GM19240 (cell line): Measurements from ENCODE around the gene ARMC9.
"Not testable (repeated sequence)": the region's sequence is repeated elsewhere in the genome, so short reads cannot be mapped to it uniquely, and the experiment has no call there.

Source experiments
- DNase-seq: peaks from one replicate; pipeline ENCODE4 v3.0.0; 2011; ENCODE audit warnings: low spot score; ENCODE audit not compliant: insufficient read length

The ARMC9 gene

DNA sequence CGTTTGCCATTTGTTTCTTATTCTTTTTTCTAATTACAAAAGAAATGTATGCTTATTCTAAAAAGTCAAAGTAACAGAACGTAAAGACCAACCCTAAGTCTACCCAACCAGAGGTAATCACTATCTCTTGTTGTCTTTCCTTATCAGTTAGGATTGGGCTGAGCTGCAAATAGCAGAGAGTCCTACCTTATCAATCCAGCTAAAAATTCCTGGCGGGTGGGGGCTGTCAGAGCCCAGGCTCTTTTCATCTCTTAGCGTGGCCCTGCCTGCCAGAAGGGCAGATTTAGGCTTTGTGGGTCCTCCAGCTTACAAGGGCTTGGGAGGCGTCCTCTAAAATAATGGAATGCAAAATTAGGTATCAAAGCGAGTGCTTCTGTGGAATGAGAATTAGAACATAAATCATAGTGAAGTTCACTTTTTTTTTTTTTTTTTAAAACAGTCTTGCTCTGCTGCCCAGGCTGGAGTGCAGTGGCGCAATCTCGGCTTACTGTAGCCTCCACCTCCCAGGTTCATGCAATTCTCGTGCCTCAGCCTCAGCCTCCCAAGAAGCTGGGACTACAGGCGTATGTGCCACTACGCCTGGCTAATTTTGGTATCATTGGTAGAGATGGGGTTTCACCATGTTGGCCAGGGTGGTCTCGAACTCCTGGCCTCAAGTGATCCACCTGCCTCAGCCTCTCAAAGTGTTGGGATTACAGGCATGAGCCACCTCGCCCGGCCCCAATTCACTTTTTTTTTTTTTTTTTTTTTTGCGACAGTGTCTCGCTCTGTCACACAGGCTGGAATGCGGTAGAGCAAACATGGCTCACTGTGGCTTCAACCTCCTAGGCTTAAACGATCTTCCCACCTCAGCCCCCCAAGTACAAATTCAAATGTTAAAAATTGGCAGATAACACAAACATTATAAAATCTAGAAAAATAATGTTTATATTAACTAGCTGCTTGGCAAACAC, 139.7 kb downstream of the ARMC9 start:
- no peak for DNase-seq

DNA sequence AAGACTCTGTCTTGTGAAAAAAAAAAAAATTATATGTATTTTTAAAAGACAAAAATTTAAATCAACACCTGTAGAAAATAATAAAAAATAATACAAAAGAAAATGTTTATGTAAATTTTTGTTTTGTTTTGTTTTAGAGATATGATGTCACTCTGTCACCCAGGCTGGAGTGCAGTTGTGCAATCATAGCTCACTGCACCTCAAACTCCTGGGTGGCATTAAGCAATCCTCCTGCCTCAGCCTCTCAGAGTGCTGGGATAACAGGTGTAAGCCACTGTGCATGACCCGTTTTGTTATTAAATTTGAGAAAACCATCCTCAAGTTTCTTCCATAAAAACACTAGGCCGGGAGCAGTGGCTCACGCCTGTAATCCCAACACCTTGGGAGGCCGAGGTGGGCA, 140.9 kb downstream of the ARMC9 start:
- no peak for DNase-seq

DNA sequence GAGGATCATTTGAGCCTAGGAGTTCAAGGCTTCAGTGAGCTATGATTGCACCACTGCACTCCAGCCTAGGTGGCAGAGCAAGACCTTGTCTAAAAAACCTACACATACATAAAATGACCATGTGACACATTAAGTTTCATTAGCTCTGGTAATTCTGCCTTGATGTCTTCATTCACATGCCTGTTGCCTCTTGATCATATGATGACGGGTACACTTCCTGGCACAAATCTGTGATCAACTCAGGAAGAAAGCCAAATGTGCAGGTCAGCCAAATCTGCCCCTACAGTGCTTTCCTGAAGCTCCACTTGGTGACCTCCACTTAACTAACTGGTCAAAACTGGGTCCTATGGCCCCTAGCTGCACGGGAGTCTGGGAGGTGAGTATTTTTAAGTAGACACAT, 142.7 kb downstream of the ARMC9 start:
- no peak for DNase-seq

- no peak for DNase-seq
These were observed 143.8 kb downstream of the ARMC9 start for GRCh38 chr2:231342061-231342711.

- no peak for DNase-seq
These were observed 144.7 kb downstream of the ARMC9 start for GRCh38 chr2:231343006-231343710.

GRCh38 chr2:231343988-231344387, 145.6 kb downstream of the ARMC9 start:
- DNase-seq, result no peak

GRCh38 chr2:231344851-231345250, 146.4 kb downstream of the ARMC9 start:
- DNase-seq, result no peak

GRCh38 chr2:231347081-231347480, 148.7 kb downstream of the ARMC9 start:
- DNase-seq, result no peak

- DNase-seq, result no peak
These were observed 149.2 kb downstream of the ARMC9 start for GRCh38 chr2:231347638-231348037.

GRCh38 chr2:231348173-231348572, 149.7 kb downstream of the ARMC9 start:
- DNase-seq, result no peak

GRCh38 chr2:231348704-231349373, 150.4 kb downstream of the ARMC9 start:
- DNase-seq, result no peak

DNA sequence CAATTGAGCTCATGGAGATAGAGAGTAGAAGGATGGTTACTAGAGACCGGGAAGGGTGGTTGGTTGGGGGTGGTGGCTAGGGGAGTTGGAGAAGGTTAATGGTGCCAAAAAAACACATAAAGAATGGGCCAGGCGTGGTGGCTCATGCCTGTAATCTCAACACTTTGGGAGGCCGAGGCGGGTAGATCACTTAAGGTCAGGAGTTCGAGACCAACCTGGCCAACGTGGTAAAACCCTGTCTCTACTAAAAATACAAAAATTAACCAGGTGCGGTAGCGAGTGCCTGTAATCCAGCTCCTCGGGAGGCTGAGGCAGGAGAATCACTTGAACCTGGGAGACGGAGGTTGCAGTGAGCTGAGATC, 150.9 kb downstream of the ARMC9 start:
- DNase-seq, result not testable (repeated sequence)

- no peak for DNase-seq
These were observed 153.2 kb downstream of the ARMC9 start for GRCh38 chr2:231351648-231352047.

DNA sequence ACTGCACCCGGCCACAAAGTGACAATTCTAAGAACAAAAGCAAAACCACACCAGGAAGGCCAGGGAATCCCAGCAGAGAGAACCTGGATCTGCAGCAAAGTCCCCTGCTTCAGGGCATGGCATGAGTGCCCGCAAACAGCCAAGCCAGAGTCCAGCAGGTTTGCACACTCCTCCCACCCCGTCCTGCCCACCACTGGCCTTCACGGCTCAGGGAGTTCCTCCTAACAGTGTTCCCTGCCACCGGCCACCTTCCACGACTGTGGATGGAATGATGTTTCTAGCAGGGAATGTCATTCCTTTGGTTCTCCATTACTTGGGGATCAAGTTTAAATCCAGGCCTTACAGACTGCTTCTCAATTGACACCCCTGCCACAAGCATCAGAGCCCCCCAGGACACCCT, 155.0 kb downstream of the ARMC9 start:
- no peak for DNase-seq

DNA sequence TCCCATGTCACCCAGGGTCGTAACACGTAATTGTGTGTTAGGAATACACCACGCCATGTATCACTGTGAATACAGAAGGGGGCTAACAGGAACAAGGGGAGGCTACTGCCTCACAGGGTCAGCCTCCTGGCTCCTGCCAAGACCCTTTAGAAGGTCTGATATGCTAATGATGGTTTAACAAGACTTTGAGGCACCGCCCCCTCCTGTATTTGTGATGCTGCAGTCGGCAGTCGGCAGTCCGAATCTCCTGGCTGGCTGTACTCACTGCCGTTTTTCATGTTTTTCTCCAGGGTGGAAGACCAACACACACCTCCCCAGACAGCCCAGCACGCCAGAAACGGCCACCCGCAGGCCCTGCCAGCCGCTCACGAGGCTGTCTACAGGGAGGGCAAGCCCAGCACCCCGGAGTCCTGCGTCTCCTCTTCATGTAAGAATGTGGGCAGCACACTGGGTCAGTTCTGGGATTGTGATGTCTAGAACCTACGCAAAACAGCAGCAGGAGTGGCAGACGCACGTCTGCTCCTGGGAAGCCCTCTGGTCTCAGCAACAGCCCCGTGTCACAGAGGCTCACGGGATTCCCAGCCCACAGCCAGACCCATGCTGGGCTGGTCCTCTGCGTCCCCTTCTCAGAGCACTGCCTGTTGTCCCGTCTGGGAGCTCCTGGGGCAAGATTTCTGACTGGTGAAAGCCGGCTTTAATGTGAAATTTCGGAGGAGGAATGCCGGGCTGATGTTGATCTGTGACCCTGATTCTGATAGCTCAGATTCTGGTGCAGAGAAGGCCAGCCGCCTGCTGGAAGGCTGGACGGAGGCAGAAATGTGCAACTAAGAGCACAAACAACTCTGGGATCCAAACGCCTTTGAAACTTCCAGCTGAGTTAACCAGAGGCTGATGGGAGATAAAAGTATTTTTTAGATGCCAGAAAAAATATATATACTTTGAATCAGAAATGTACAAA, 157.4 kb downstream of the ARMC9 start:
- DNase-seq, result no peak

DNA sequence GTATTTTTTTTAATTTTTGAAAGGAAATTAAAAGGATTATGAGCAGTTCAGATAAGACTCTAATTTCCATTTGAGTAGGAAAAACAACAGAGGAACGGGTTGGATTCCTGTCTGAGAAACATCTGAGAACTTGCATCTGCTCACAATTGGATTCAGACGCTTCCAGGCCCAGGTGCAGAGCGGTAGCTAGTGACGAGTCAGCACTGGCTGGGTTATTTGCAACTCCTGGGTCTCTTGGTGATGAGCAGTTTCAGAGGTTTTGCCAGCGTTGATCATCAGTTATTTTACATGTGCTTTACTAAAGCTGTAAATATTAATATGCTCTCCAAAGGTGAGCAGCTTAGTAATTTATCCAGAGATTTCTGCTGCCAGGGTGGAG, 158.0 kb downstream of the ARMC9 start:
- no peak for DNase-seq

- DNase-seq, result no peak
These were observed 158.6 kb downstream of the ARMC9 start for GRCh38 chr2:231357048-231357447.

DNA sequence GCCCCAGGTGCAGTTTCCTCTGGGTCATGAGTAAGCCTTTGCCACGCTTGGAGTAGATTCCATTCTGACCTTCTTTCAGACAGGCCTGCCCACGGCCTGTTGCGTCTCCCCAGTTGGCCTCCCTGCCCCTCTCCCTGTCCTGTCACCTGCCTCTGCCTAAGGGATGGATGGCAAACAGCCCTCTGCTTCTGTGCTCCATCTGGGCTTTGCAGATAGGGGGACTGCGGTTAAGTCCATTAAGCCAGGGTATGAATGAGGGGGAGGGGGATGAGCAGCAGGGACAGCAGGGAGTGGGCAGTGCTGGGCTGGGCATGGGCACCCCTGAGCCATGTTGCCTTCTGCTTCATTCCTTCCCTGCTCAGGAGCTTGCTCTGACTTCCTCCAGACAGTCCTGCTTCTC, 159.5 kb downstream of the ARMC9 start:
- DNase-seq, result no peak

DNA sequence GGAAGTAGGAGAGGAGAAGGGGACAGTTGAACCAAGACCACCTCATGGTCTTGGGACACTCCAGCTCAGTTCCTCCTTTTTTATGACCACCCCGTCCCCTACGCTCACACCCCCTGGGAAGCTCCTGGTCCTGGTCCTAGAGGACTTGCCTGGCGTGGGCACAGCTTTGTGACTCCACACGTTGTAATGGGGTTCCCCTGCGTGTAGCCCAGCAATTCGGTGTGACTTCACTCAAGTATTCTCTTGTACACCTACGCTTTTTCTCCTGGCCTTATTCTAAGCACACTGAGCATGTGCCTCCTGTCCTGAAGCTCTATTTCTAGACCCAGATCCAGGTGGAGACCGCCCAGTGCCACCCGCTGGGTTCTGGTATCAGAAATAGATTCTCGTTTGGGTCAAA, 161.0 kb downstream of the ARMC9 start:
- no peak for DNase-seq

- DNase-seq, result no peak
These were observed 161.5 kb downstream of the ARMC9 start for GRCh38 chr2:231359948-231360347.

- DNase-seq, result no peak
These were observed 162.0 kb downstream of the ARMC9 start for GRCh38 chr2:231360401-231360800.
